GM21360 (cell line): ENCODE measurements around the gene TTLL7.

ENCODE experiments used
- ATAC-seq: cut with Tn5 transposase; IDR thresholded peaks from one replicate; pipeline ENCODE4 v1.9.1; 2021; ENCODE audit warnings: mild to moderate bottlenecking, moderate library complexity; ENCODE audit not compliant: unreplicated experiment

TTLL7 gene

DNA sequence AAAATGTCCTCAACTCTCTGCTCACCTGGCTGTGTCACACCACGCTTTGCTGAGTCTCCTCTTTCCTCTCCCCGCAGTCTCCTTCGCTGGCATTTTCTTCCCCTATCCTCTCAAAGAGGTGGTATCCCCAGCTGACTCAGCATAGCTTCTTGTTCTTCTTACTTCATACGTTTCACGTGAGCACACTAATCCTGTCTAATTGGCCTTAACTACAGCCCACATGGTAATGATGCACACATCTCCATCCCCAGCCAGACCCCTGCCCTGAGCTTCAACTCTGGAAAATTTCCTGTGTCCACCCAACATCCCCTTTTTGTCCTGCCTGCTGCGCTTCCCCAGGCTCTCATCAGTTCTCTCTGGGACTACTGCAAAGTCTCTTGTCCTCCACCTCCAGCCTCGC, 169.8 kb downstream of the TTLL7 start:
- no peak for ATAC-seq

DNA sequence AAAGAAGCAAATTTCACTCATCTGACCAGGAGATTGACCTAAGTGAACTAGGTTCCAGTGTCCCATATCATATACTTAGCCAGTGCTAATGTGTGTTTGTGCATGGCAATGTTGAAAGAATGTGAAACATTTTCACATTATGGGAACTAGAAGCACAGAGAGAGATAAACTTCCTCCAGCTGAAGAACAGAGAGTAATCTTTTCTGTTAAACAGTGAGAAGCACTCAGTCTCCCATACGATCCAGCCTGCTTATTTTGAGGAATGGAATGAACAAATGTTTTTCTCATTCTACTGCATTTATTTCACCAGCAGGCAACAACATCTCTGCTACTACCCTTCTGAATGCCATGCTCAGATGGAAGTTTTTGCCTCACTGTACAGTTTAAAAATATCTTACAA, 170.5 kb downstream of the TTLL7 start:
- ATAC-seq: no peak

DNA sequence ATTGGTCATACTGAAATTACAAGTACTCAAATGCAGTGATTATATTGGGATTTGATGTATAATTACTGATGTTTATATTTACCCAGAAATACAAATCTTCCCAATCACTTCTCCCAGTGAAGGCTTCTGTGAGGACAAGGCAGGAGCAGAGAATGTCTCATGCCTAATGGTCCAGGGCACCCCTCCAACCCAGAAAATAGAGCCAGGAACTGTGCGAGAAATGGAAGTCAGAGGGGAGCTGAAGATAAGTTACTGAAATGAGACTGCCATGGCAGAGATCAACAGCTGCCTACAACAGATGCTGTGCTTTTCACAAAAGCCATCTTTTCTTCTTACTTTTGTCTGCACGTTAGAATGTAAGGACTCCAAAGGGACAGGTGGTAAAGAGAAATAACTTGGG, 171.2 kb downstream of the TTLL7 start:
- no peak for ATAC-seq

DNA sequence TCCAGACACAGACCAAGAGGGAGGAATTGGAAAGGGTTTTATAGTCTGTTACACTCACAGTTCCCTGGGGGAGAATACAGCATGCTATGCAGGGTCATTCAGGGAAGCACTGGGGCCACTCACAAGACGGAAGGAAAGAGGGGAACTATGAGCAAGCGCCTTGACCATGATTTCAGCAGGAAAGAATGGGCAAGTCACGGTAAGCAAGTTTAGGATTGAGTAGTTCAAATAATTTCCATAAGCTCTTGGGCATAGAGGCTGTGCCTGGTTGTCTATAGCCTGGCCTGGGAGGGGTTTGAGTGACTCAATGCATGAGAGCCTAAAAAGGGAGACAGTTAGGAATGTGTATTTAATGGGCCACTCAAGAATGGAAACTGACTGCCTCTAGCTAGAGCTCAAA, 176.7 kb downstream of the TTLL7 start:
- no peak for ATAC-seq

DNA sequence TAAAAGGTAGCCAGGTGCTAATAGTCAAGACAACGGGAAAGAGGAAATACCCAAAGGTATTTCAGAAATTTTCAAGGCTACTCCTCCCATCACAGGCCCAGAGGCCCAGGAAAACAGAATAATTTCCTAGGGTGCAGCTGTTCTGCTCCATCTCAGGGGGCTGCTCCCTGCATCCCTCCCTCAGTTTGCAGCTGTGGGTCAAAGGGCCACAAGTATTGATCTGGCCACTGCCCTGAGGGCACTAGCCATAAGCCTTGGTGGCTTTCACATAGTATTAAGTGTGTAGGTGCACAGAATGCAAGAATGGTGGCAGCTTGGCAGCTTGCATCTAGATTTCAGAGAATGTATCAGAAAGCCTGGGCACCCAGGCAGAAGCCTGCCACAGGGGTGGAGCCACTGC, 179.5 kb downstream of the TTLL7 start:
- no peak for ATAC-seq

DNA sequence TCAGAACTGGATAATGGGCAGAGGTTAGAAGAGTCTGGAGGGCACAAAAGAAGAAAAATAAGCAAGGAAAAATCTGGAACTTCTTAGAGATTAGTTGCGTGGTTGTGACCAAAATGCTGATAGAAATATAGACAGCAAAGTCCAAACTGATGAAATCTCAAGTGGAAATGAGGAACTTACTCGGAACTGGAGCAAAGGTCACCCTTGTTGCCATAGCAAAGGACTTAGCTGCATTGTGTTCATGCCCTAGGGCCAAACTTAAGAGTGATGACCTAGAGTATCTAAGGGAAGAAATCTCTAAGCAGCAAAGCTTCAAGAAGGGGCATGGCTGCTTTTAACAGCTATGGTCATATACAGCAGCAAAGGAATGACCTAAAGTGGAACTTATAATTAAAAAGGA, 180.0 kb downstream of the TTLL7 start:
- ATAC-seq: no peak

DNA sequence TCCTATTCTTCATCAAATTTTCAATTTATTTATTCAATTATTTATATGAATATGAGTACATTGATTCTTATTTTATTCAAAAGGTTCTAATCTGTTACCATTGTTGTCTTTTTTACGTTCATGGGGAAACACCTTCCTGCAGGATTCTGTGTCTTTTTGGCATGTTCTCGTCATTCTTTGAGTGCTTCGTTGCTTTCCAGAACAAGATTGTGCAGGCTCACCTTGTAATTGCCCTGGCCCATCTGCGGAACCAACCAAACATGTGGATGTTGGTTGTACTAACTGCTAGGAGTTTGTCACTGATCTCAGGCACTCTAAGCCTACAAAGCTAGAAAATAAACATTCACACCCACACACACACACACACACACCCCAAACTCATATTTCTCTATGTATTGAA, 182.1 kb downstream of the TTLL7 start:
- ATAC-seq: no peak

DNA sequence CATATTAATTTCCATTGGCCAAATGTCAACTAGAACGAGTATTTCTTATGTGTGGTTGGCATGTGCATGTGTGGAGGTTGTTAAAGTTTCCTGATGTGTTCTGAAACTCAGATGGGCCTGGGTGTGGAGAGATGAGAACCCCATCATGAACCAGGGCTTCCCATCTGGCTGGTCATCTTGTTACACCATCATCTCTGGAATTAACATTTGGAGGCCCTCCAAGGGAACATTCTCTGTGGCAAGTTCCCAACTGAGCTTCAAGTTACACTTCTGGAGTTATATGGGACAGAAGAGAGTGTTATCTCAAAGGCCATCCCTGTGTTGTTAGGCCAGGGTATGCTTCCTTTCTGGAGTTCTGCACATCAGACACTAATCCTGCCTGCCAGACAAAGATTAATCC, 183.6 kb downstream of the TTLL7 start:
- ATAC-seq: no peak
